Body of pancreas (tissue), 4 donors: ENCODE data around the gene EMC6. TPM values are rescaled to one million over a fixed set of nuclear protein-coding genes. Genes with fewer than 3 reads are reported as not detected.

Experiments
- ATAC-seq: fragments of 150-250 bp; one replicate; pipeline ENCODE4 v1.9.1; 2016
- DNase-seq, 4 donors: peaks; one replicate each; pipeline ENCODE4 v3.0.0-alpha.2; 2019
- H3K27ac ChIP-seq, 4 donors: fragments of 200-600 bp; sonication (generic); 1 replicate in 3 of 4; 2 replicates in 1 of 4; pipeline versions ENCODE4 v1.5.1 to v1.6.1; 2016 to 2019; ENCODE audit warnings: mild to moderate bottlenecking in 1 of 4, mixed read lengths in 1 of 4, moderate library complexity in 1 of 4
- H3K27me3 ChIP-seq, 2 donors: fragments of 200-600 bp; sonication (generic); one replicate each; pipeline ENCODE4 v1.6.0; 2016; ENCODE audit warnings: mild to moderate bottlenecking in 1 of 2
- H3K36me3 ChIP-seq, 2 donors: fragments of 200-600 bp; sonication (generic); replicated peaks in 1 of 2; 2 replicates each; pipeline ENCODE4 v1.5.1; 2016; ENCODE audit warnings: low read depth in 2 of 2; ENCODE audit not compliant: insufficient read depth in 1 of 2
- H3K4me1 ChIP-seq: fragments of 200-600 bp; sonication (generic); one replicate; pipeline ENCODE4 v1.6.0; 2016
- H3K4me3 ChIP-seq, 2 donors: fragments of 200-600 bp; sonication (generic); 1 replicate in 1 of 2; 2 replicates in 1 of 2; pipeline ENCODE4 v1.5.1; 2016 to 2019
- H3K9me3 ChIP-seq, 3 donors: fragments of 200-600 bp; sonication (generic); 1 replicate in 2 of 3; 2 replicates in 1 of 3; pipeline ENCODE4 v1.5.1; 2016
- CTCF ChIP-seq, 7 experiments: fragments of 450-650 bp in 4 of 7; fragments of 200-600 bp in 3 of 7; sonication (generic) in 3 of 7; IDR thresholded peaks; one replicate each; pipeline ENCODE4 v1.5.1; 2016 to 2019; ENCODE audit warnings: antibody characterized with exemption in 7 of 7
- POLR2A ChIP-seq, 3 donors: fragments of 450-650 bp; IDR thresholded peaks; one replicate each; pipeline ENCODE4 v1.6.1; 2016; ENCODE audit warnings: antibody characterized with exemption in 3 of 3, mild to moderate bottlenecking in 2 of 3
- WGBS, 2 donors: methylation state at CpG; one replicate each; pipeline ENCODE4 v1.1.5; 2017; 5-methylcytosine and 5-hydroxymethylcytosine counted together
- intact Hi-C: fragments of 100-400 bp; cut with DNase I; formaldehyde crosslinking; loops from one replicate; pipeline ENCODE4 v1.15.1; 2023
- total RNA-seq, 2 donors: library from RNA; depleted of rRNA; stranded (reverse); fragments of >200 nt; gene quantifications; one replicate each; pipeline ENCODE4 v1.1.0, GENCODE V29; 2016

The EMC6 gene
- total RNA-seq, 2 donors from 2014 or later = 5.9 to 8.3 TPM

GRCh38 chr17:3693141-3693540 is 24.5 kb downstream of the EMC6 start:
- H3K4me1 ChIP-seq = peaks cover 15% of the 10 kb centered on the region
- H3K27ac ChIP-seq = no peak overlapping the region
- ATAC-seq (no peak), DNase-seq (no peak)
- no peak overlapping the region for H3K4me3 ChIP-seq
- no peaks in the 10 kb centered on the region for H3K36me3 ChIP-seq
- WGBS, 2 donors = 38 to 41% methylated on average over 4 of the region's 4 CpGs
- peaks cover 0 to 4% of the 10 kb centered on the region in 2 donors for H3K27me3 ChIP-seq
- TF ChIP-seq POLR2A (IDR thresholded peaks at IDR 0.05) = no peak
- no peak for TF ChIP-seq CTCF (IDR thresholded peaks at IDR 0.05)
- H3K9me3 ChIP-seq = no peaks in the 10 kb centered on the region
- intact Hi-C loops = no loop called here

GRCh38 chr17:3693829-3694231 is 25.2 kb downstream of the EMC6 start:
- no peak overlapping the region for H3K4me3 ChIP-seq
- WGBS, 2 donors = 66 to 70% methylated on average over 9 of the region's 9 CpGs
- TF ChIP-seq CTCF (IDR thresholded peaks at IDR 0.05) = no peak
- no peak for TF ChIP-seq POLR2A (IDR thresholded peaks at IDR 0.05)
- H3K4me1 ChIP-seq = peaks cover 15% of the 10 kb centered on the region
- no peaks in the 10 kb centered on the region for H3K36me3 ChIP-seq
- no peaks in the 10 kb centered on the region for H3K9me3 ChIP-seq
- DNase-seq = no peak
- peaks cover 0 to 4% of the 10 kb centered on the region in 2 donors for H3K27me3 ChIP-seq
- intact Hi-C loops = no loop called here
- no peak overlapping the region for H3K27ac ChIP-seq
- ATAC-seq = no peak

GRCh38 chr17:3695129-3695722 is 26.6 kb downstream of the EMC6 start:
- H3K4me3 ChIP-seq = no peak overlapping the region

GRCh38 chr17:3695723-3696411 is 27.3 kb downstream of the EMC6 start, which contains the start of gene P2RX5:
Gene P2RX5, minus strand, starts transcription at chr17:3696155. Its CDS starts 150 bp downstream, at chr17:3696005.
- ATAC-seq (peak; percentile 59), DNase-seq (peak in 2 of 4 donors; percentile 10 to 27)
- Histone ChIP-seq H3K27me3 (peaks cover 0 to 4% of the 10 kb centered on the region in 2 donors), H3K9me3 (no peaks in the 10 kb centered on the region), H3K4me1 (peaks cover 15% of the 10 kb centered on the region), H3K27ac (no peak within 1 kb of the TSS), H3K36me3 (no peaks in the 10 kb centered on the region), H3K4me3 (peak within 1 kb of the TSS in 1 of 2 donors; percentile 18)
- WGBS, 2 donors = 1 to 2% methylated on average over 15 to 34 of the region's 65 CpGs
- TF ChIP-seq POLR2A (IDR thresholded peaks at IDR 0.05) (no peak), CTCF (IDR thresholded peaks at IDR 0.05) (no peak)
- intact Hi-C loops = no loop called here

More at GRCh38 chr17:3695129-3695722, 26.6 kb downstream of the EMC6 start:
- peak in 1 of 4 donors; percentile 15 for DNase-seq
- H3K9me3 ChIP-seq = no peaks in the 10 kb centered on the region
- intact Hi-C loops = no loop called here
- ATAC-seq = no peak
- no peak overlapping the region for H3K27ac ChIP-seq
- no peaks in the 10 kb centered on the region for H3K36me3 ChIP-seq
- TF ChIP-seq CTCF (IDR thresholded peaks at IDR 0.05) (no peak), POLR2A (IDR thresholded peaks at IDR 0.05) (no peak)
- WGBS, 2 donors = 12 to 20% methylated on average over 8 to 17 of the region's 17 CpGs
- peaks cover 15% of the 10 kb centered on the region for H3K4me1 ChIP-seq
- peaks cover 0 to 4% of the 10 kb centered on the region in 2 donors for H3K27me3 ChIP-seq
